OCI-LY7 (cell line): ENCODE data around the gene CABP2.

Source experiments
- CTCF ChIP-seq: fragments of 200-600 bp; sonication (generic); conservative IDR thresholded peaks from 2 replicates; pipeline ENCODE4 v1.5.1; 2014; ENCODE audit warnings: mild to moderate bottlenecking, antibody characterized with exemption, low read length, moderate library complexity, mixed read lengths
- EZH2phosphoT487 ChIP-seq: fragments of 200-600 bp; sonication (generic); IDR thresholded peaks from 2 replicates; pipeline ENCODE4 v1.6.1; 2018; ENCODE audit warnings: low read depth, borderline replicate concordance, mild to moderate bottlenecking, mixed run types, antibody characterized with exemption, low read length, moderate library complexity, mixed read lengths

DNA sequence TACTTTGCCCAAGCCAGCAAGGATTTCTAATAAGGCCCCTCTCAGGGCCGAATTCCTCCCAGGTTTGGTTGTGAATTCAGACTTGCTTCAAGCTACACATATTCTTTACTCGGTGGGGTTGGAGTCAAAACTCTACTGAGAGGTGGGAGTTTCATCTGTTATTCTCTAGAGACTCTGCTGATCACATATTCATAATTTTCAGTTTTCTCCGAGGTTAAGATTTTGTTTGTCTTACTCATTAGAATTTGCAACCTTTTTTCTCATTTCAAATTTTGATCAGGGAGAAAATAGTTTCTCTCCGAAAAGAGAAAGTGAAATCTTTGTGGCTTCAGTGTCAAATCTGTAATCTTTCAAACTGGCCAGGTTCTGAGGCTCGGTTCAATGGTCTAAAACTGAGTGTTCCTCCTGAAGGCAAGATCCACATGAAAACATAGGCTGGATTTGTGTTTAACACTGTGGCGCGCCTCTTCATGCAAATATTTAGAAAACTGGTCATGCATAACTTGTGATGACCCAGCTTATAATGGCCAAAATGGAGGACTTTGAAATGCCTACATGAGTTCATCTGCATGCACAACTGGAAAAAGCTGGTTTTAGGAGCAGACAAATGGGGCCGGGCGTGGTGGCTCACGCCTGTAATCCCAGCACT is 38.8 kb upstream of the CABP2 start:
- TF ChIP-seq CTCF (no peak), EZH2phosphoT487 (no peak)
